ENCODE results near the gene ADGRA1.

ADGRA1 gene

GRCh38 chr10:133088179-133088955 is 643 bp downstream of the ADGRA1 start:
- no peak for ATAC-seq

GRCh38 chr10:133088956-133089800 is 1.5 kb downstream of the ADGRA1 start:
- TF ChIP-seq CREB5 (CRISPR knock-in tag; IDR thresholded peaks at IDR 0.05; ENCODE audit: low read depth): no peak
- TF ChIP-seq ZNF8 (CRISPR knock-in tag; IDR thresholded peaks at IDR 0.05): no peak
- TF ChIP-seq TOX (CRISPR knock-in tag; IDR thresholded peaks at IDR 0.05; ENCODE audit: borderline replicate concordance): no peak
- no peak for TF ChIP-seq ESRRG (CRISPR knock-in tag; IDR thresholded peaks at IDR 0.05)
- TF ChIP-seq, protein P1, sequence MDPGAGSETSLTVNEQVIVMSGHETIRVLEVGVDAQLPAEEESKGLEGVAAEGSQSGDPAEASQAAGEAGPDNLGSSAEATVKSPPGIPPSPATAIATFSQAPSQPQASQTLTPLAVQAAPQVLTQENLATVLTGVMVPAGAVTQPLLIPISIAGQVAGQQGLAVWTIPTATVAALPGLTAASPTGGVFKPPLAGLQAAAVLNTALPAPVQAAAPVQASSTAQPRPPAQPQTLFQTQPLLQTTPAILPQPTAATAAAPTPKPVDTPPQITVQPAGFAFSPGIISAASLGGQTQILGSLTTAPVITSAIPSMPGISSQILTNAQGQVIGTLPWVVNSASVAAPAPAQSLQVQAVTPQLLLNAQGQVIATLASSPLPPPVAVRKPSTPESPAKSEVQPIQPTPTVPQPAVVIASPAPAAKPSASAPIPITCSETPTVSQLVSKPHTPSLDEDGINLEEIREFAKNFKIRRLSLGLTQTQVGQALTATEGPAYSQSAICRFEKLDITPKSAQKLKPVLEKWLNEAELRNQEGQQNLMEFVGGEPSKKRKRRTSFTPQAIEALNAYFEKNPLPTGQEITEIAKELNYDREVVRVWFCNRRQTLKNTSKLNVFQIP (CRISPR knock-in tag; IDR thresholded peaks at IDR 0.05; ENCODE audit: borderline replicate concordance, low read depth): no peak
- no peak for ATAC-seq

More at GRCh38 chr10:133088179-133088955, 643 bp downstream of the ADGRA1 start:
- TF ChIP-seq PATZ1 (CRISPR knock-in tag; IDR thresholded peaks at IDR 0.05; ENCODE audit: borderline replicate concordance): no peak
- no peak for TF ChIP-seq CSDC2 (CRISPR knock-in tag; IDR thresholded peaks at IDR 0.05)
- no peak for TF ChIP-seq TCF4 (CRISPR knock-in tag; IDR thresholded peaks at IDR 0.05; ENCODE audit: borderline replicate concordance)
- TF ChIP-seq CSRNP3 (CRISPR knock-in tag; IDR thresholded peaks at IDR 0.05): no peak
- no peak for TF ChIP-seq ZFP3 (CRISPR knock-in tag; IDR thresholded peaks at IDR 0.05)
- no peak for TF ChIP-seq ZNF70 (CRISPR knock-in tag; IDR thresholded peaks at IDR 0.05)
- no peak for TF ChIP-seq ZC3H10 (CRISPR knock-in tag; IDR thresholded peaks at IDR 0.05)
- TF ChIP-seq ZFP30 (CRISPR knock-in tag; IDR thresholded peaks at IDR 0.05): no peak
- TF ChIP-seq ESRRG (CRISPR knock-in tag; IDR thresholded peaks at IDR 0.05): no peak
- TF ChIP-seq PPARA (CRISPR knock-in tag; IDR thresholded peaks at IDR 0.05; ENCODE audit: borderline replicate concordance): no peak
- TF ChIP-seq RARB (CRISPR knock-in tag; IDR thresholded peaks at IDR 0.05): no peak
- TF ChIP-seq ISL1 (CRISPR knock-in tag; IDR thresholded peaks at IDR 0.05): no peak
- TF ChIP-seq TOX (CRISPR knock-in tag; IDR thresholded peaks at IDR 0.05; ENCODE audit: borderline replicate concordance): no peak
- TF ChIP-seq TSHZ2 (CRISPR knock-in tag; IDR thresholded peaks at IDR 0.05): no peak
- no peak for TF ChIP-seq ARNTL (CRISPR knock-in tag; IDR thresholded peaks at IDR 0.05; ENCODE audit: borderline replicate concordance, low read depth)

DNA sequence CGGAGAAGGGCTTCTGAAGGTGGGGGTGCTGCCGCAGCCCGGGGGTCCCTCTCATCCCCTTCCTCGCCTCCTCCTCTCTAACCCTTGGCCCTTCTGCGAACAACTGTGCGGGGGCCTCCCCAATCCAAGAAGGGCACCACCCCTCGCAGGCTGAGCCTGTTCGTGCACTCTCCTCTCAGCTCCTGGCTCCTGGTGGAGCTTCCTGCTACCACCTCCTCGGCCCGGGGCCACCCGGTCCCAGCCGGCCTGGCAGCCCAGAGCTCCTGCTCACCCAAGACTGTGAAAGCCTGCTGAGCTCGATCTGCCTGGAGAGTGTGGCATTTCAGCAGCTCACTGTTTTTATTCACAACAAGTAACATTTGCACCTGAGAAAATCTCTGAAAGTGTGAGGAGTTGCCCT is 2.4 kb downstream of the ADGRA1 start:
- no peak for ATAC-seq
- TF ChIP-seq TOX (CRISPR knock-in tag; IDR thresholded peaks at IDR 0.05; ENCODE audit: borderline replicate concordance) (no peak), CSDC2 (CRISPR knock-in tag; IDR thresholded peaks at IDR 0.05) (no peak), ZNF70 (CRISPR knock-in tag; IDR thresholded peaks at IDR 0.05) (no peak), ZFP3 (CRISPR knock-in tag; IDR thresholded peaks at IDR 0.05) (no peak)
